WTC11 (cell line): ENCODE measurements around the gene ACOT13. TPM values are rescaled to one million over a fixed set of nuclear protein-coding genes. Genes with fewer than 3 reads are reported as not detected.
"Not testable (repeated sequence)": the region's sequence is repeated elsewhere in the genome, so short reads cannot be mapped to it uniquely, and the experiment has no call there.

ENCODE experiments used
- ATAC-seq: fragments of 200-7000 bp; cut with Tn5 transposase; 2 replicates; pipeline ENCODE4 v1.10.0; 2021; ENCODE audit warnings: mild to moderate bottlenecking, moderate library complexity
- CTCF ChIA-PET: fragments of 300-600 bp; sonication (Branson Sonifier 250); formaldehyde crosslinking; loops from one replicate; lab custom pipeline; 2021; ENCODE audit warnings: antibody characterized with exemption; lab: Charles Lee
- POLR2A ChIA-PET: fragments of 350-600 bp; sonication (Branson Sonifier 250); formaldehyde crosslinking; loops from one replicate; lab custom pipeline; 2021; ENCODE audit warnings: antibody characterized with exemption; lab: Charles Lee
- DNase-seq: peaks from one replicate; pipeline ENCODE4 v3.0.0; 2021; ENCODE audit warnings: low spot score
- H3K27ac Mint-ChIP-seq: 2 replicates; pipeline ENCODE4 v1.8.0; 2021; ENCODE audit warnings: mixed read lengths
- H3K27me3 Mint-ChIP-seq: 2 replicates; pipeline ENCODE4 v1.8.0; 2021; ENCODE audit warnings: low read depth, mild to moderate bottlenecking, moderate library complexity, mixed read lengths
- H3K36me3 Mint-ChIP-seq: 2 replicates; pipeline ENCODE4 v1.8.0; 2021; ENCODE audit warnings: mixed read lengths
- H3K4me1 Mint-ChIP-seq: 2 replicates; pipeline ENCODE4 v1.8.0; 2022; ENCODE audit warnings: mixed read lengths
- H3K4me3 Mint-ChIP-seq: 2 replicates; pipeline ENCODE4 v1.8.0; 2021; ENCODE audit warnings: mild to moderate bottlenecking, moderate library complexity, mixed read lengths
- H3K9me3 Mint-ChIP-seq: 2 replicates; pipeline ENCODE4 v1.8.0; 2021; ENCODE audit warnings: mixed read lengths
- ATF1 ChIP-seq: sonication (generic); formaldehyde crosslinking; IDR thresholded peaks from 2 replicates; pipeline ENCODE4 v1.8.1; 2023; ENCODE audit warnings: mild to moderate bottlenecking, moderate library complexity, missing genetic modification reagents
- E2F1 ChIP-seq: sonication (generic); formaldehyde crosslinking; IDR thresholded peaks from 2 replicates; pipeline ENCODE4 v1.8.0; 2022; ENCODE audit warnings: mild to moderate bottlenecking, missing genetic modification reagents
- ELF4 ChIP-seq: sonication (generic); formaldehyde crosslinking; IDR thresholded peaks from 2 replicates; pipeline ENCODE4 v1.8.1; 2022; ENCODE audit warnings: low read depth, mild to moderate bottlenecking, moderate library complexity, missing genetic modification reagents
- FOXJ3 ChIP-seq: sonication (generic); formaldehyde crosslinking; IDR thresholded peaks from 2 replicates; pipeline ENCODE4 v1.9.0; 2021; ENCODE audit warnings: missing genetic modification reagents, mild to moderate bottlenecking, borderline replicate concordance
- FOXP1 ChIP-seq: sonication (generic); formaldehyde crosslinking; IDR thresholded peaks from 2 replicates; pipeline ENCODE4 v1.8.0; 2022; ENCODE audit warnings: missing genetic modification reagents, mild to moderate bottlenecking, moderate library complexity, borderline replicate concordance
- NFE2L1 ChIP-seq: sonication (generic); formaldehyde crosslinking; IDR thresholded peaks from 2 replicates; pipeline ENCODE4 v1.8.1; 2023; ENCODE audit warnings: missing genetic modification reagents
- RELA ChIP-seq: sonication (generic); formaldehyde crosslinking; IDR thresholded peaks from 2 replicates; pipeline ENCODE4 v1.8.1; 2022; ENCODE audit warnings: missing genetic modification reagents, mild to moderate bottlenecking, borderline replicate concordance
- RORB ChIP-seq: fragments of 250-450 bp; sonication (Bioruptor Pico); IDR thresholded peaks from 2 replicates; pipeline ENCODE4 v1.9.0; 2021; ENCODE audit warnings: mild to moderate bottlenecking
- SMAD3 ChIP-seq: sonication (generic); formaldehyde crosslinking; IDR thresholded peaks from 2 replicates; pipeline ENCODE4 v1.8.0; 2022; ENCODE audit warnings: missing genetic modification reagents, mild to moderate bottlenecking, borderline replicate concordance
- SMAD4 ChIP-seq: sonication (generic); formaldehyde crosslinking; IDR thresholded peaks from 2 replicates; pipeline ENCODE4 v1.8.0; 2022; ENCODE audit warnings: mild to moderate bottlenecking, missing genetic modification reagents
- SP1 ChIP-seq: sonication (generic); formaldehyde crosslinking; conservative IDR thresholded peaks from 2 replicates; pipeline ENCODE4 v1.8.1; 2022; ENCODE audit warnings: missing genetic modification reagents
- TCF7 ChIP-seq: sonication (generic); formaldehyde crosslinking; IDR thresholded peaks from 2 replicates; pipeline ENCODE4 v1.8.0; 2022; ENCODE audit warnings: mild to moderate bottlenecking, low read depth, missing genetic modification reagents, moderate library complexity
- TEAD1 ChIP-seq: sonication (generic); formaldehyde crosslinking; IDR thresholded peaks from 2 replicates; pipeline ENCODE4 v1.8.0; 2022; ENCODE audit warnings: mild to moderate bottlenecking, missing genetic modification reagents
- TEAD4 ChIP-seq: sonication (generic); formaldehyde crosslinking; IDR thresholded peaks from 2 replicates; pipeline ENCODE4 v1.8.0; 2022; ENCODE audit warnings: mild to moderate bottlenecking, missing genetic modification reagents
- ZNF317 ChIP-seq: sonication (generic); formaldehyde crosslinking; IDR thresholded peaks from 2 replicates; pipeline ENCODE4 v1.8.1; 2023; ENCODE audit warnings: low read depth, mild to moderate bottlenecking, moderate library complexity, missing genetic modification reagents, borderline replicate concordance
- ZNF423 ChIP-seq: fragments of 250-450 bp; sonication (Bioruptor Pico); IDR thresholded peaks from 2 replicates; pipeline ENCODE4 v2.1.2; 2022; ENCODE audit warnings: mild to moderate bottlenecking, moderate library complexity
- ZSCAN18 ChIP-seq: fragments of 250-450 bp; sonication (Bioruptor Pico); IDR thresholded peaks from 2 replicates; pipeline ENCODE4 v2.1.2; 2022; ENCODE audit warnings: mild to moderate bottlenecking, moderate library complexity
- total RNA-seq: library from RNA; stranded (reverse); gene quantifications from 3 replicates; pipeline ENCODE4 v1.2.3, GENCODE V29; 2021
- TF ChIP-seq, protein P1 (sequence below): sonication (generic); formaldehyde crosslinking; conservative IDR thresholded peaks from 2 replicates; pipeline ENCODE4 v1.8.1; 2022; ENCODE audit warnings: mild to moderate bottlenecking, missing genetic modification reagents
- TF ChIP-seq, protein P2 (sequence below): sonication (generic); formaldehyde crosslinking; IDR thresholded peaks from 2 replicates; pipeline ENCODE4 v1.8.1; 2023; ENCODE audit warnings: mild to moderate bottlenecking, missing genetic modification reagents
- TF ChIP-seq, protein P3 (sequence below): fragments of 250-450 bp; sonication (Bioruptor Pico); conservative IDR thresholded peaks from 2 replicates; pipeline ENCODE4 v1.9.0; 2021; ENCODE audit warnings: mild to moderate bottlenecking
- TF ChIP-seq, protein P4 (sequence below): fragments of 250-450 bp; sonication (Bioruptor Pico); IDR thresholded peaks from 2 replicates; pipeline ENCODE4 v1.8.0; 2021; ENCODE audit warnings: mild to moderate bottlenecking
- TF ChIP-seq, protein P5 (sequence below): sonication (generic); formaldehyde crosslinking; IDR thresholded peaks from 2 replicates; pipeline ENCODE4 v1.8.1; 2023; ENCODE audit warnings: mild to moderate bottlenecking, missing genetic modification reagents

Gene ACOT13
- total RNA-seq, 1 experiment from 2014 or later: 54.0 TPM

GRCh38 chr6:24667378-24667803 is 514 bp downstream of the ACOT13 start (continued):
- TF ChIP-seq SMAD3 (CRISPR knock-in tag) (no peak), RELA (no peak), ATF1 (CRISPR knock-in tag) (no peak), SMAD4 (CRISPR knock-in tag) (no peak), ZNF317 (CRISPR knock-in tag) (no peak), FOXP1 (CRISPR knock-in tag) (no peak), TEAD1 (CRISPR knock-in tag) (no peak), ZNF423 (CRISPR knock-in tag) (no peak), ELF4 (CRISPR knock-in tag) (no peak), RORB (CRISPR knock-in tag) (no peak), TEAD4 (CRISPR knock-in tag) (no peak)
- TF ChIP-seq, protein P1, sequence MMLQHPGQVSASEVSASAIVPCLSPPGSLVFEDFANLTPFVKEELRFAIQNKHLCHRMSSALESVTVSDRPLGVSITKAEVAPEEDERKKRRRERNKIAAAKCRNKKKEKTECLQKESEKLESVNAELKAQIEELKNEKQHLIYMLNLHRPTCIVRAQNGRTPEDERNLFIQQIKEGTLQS: no peak

- DNase-seq, H3K27ac Mint-ChIP-seq, ATAC-seq, CTCF ChIA-PET, POLR2A ChIA-PET, H3K27me3 Mint-ChIP-seq: not testable (repeated sequence)
- Mint-ChIP-seq H3K9me3 (peaks cover 41% of the 10 kb centered on the region), H3K4me3 (peak overlapping the region; percentile 85), H3K4me1 (peaks cover 25% of the 10 kb centered on the region), H3K36me3 (peaks cover 69% of the 10 kb centered on the region)
These were observed 1.5 kb downstream of the ACOT13 start for GRCh38 chr6:24668066-24668996.

- ATAC-seq (no peak), DNase-seq (no peak)
- Mint-ChIP-seq H3K36me3 (peaks cover 69% of the 10 kb centered on the region), H3K9me3 (peaks cover 47% of the 10 kb centered on the region), H3K27ac (no peak overlapping the region), H3K27me3 (peaks cover 8% of the 10 kb centered on the region), H3K4me1 (peaks cover 21% of the 10 kb centered on the region), H3K4me3 (no peak overlapping the region)
- ChIA-PET POLR2A (no interaction called here), CTCF (no interaction called here)
- TF ChIP-seq ZSCAN18 (CRISPR knock-in tag): no peak
- no peak for TF ChIP-seq TCF7 (CRISPR knock-in tag)
- TF ChIP-seq, protein P2, sequence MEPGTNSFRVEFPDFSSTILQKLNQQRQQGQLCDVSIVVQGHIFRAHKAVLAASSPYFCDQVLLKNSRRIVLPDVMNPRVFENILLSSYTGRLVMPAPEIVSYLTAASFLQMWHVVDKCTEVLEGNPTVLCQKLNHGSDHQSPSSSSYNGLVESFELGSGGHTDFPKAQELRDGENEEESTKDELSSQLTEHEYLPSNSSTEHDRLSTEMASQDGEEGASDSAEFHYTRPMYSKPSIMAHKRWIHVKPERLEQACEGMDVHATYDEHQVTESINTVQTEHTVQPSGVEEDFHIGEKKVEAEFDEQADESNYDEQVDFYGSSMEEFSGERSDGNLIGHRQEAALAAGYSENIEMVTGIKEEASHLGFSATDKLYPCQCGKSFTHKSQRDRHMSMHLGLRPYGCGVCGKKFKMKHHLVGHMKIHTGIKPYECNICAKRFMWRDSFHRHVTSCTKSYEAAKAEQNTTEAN: no peak
- TF ChIP-seq, protein P3, sequence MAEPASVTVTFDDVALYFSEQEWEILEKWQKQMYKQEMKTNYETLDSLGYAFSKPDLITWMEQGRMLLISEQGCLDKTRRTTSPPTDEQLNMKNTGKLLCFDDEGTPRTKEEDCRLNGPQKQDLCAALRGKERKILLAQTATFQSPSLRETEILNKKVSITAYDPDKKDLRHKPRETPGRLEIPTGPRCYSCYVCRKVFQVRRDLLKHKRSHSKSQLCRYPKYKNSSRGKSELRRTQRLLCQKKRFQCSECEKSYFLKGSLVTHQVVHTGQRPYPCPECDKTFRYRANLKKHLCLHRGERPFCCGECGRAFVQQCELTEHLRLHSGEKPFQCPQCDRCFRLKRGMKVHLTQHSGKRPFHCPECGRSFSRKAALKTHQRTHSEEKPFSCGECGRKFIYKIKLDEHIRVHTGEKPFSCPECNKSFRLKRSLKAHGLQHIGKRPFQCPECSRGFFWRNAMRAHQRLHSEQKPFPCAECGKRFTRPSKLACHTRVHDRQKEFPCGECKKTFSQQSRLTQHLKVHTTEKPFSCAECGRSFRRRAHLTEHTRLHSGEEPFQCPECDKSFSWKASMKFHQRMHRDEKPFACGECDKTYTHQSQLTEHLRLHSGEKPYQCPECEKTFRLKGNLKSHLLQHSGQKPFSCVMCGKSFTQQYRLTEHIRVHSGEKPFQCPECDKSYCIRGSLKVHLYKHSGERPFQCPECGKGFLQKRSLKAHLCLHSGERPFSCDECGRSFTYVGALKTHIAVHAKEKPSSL (CRISPR knock-in tag): no peak
- TF ChIP-seq, protein P4, sequence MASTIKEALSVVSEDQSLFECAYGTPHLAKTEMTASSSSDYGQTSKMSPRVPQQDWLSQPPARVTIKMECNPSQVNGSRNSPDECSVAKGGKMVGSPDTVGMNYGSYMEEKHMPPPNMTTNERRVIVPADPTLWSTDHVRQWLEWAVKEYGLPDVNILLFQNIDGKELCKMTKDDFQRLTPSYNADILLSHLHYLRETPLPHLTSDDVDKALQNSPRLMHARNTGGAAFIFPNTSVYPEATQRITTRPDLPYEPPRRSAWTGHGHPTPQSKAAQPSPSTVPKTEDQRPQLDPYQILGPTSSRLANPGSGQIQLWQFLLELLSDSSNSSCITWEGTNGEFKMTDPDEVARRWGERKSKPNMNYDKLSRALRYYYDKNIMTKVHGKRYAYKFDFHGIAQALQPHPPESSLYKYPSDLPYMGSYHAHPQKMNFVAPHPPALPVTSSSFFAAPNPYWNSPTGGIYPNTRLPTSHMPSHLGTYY (CRISPR knock-in tag): no peak
- no peak for TF ChIP-seq SP1 (CRISPR knock-in tag)
- no peak for TF ChIP-seq NFE2L1 (CRISPR knock-in tag)
- TF ChIP-seq, protein P5, sequence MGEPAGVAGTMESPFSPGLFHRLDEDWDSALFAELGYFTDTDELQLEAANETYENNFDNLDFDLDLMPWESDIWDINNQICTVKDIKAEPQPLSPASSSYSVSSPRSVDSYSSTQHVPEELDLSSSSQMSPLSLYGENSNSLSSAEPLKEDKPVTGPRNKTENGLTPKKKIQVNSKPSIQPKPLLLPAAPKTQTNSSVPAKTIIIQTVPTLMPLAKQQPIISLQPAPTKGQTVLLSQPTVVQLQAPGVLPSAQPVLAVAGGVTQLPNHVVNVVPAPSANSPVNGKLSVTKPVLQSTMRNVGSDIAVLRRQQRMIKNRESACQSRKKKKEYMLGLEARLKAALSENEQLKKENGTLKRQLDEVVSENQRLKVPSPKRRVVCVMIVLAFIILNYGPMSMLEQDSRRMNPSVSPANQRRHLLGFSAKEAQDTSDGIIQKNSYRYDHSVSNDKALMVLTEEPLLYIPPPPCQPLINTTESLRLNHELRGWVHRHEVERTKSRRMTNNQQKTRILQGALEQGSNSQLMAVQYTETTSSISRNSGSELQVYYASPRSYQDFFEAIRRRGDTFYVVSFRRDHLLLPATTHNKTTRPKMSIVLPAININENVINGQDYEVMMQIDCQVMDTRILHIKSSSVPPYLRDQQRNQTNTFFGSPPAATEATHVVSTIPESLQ: no peak
- no peak for TF ChIP-seq E2F1 (CRISPR knock-in tag)
- no peak for TF ChIP-seq FOXJ3 (CRISPR knock-in tag)
These were observed 2.1 kb downstream of the ACOT13 start for GRCh38 chr6:24668997-24669361.
